Prostate gland (tissue), 2 donors: ENCODE data around the gene KCNQ1. TPM values are rescaled to one million over a fixed set of nuclear protein-coding genes. Genes with fewer than 3 reads are reported as not detected.

Experiments used
- DNase-seq: peaks from one replicate; pipeline ENCODE4 v3.0.0-alpha.2; 2019; ENCODE audit warnings: low spot score
- H3K27ac ChIP-seq, 2 donors: fragments of 200-600 bp; sonication (generic); 2 replicates each; pipeline ENCODE4 v1.5.1; 2017 to 2019
- H3K27me3 ChIP-seq: fragments of 200-600 bp; sonication (generic); replicated peaks from 2 replicates; pipeline ENCODE4 v1.5.1; 2019; ENCODE audit not compliant: insufficient read depth
- H3K36me3 ChIP-seq, 2 donors: fragments of 200-600 bp; sonication (generic); 1 replicate in 1 of 2; 2 replicates in 1 of 2; pipeline versions ENCODE4 v1.5.1 to v1.8.1; 2017 to 2019
- H3K4me1 ChIP-seq: fragments of 200-600 bp; sonication (generic); replicated peaks from 2 replicates; pipeline ENCODE4 v1.5.1; 2019
- H3K4me3 ChIP-seq, 2 donors: fragments of 200-600 bp; sonication (generic); 2 replicates each; pipeline ENCODE4 v1.5.1; 2017 to 2019
- H3K9me3 ChIP-seq: fragments of 200-600 bp; sonication (generic); 2 replicates; pipeline ENCODE4 v1.5.1; 2017
- CTCF ChIP-seq, 4 experiments: fragments of 200-600 bp in 2 of 4; fragments of 450-650 bp in 2 of 4; sonication (generic) in 2 of 4; IDR thresholded peaks; 1 replicate in 3 of 4; 2 replicates in 1 of 4; pipeline ENCODE4 v1.5.1; 2016 to 2019; ENCODE audit warnings: antibody characterized with exemption in 4 of 4, mild to moderate bottlenecking in 2 of 4, moderate library complexity in 2 of 4
- POLR2A ChIP-seq: fragments of 450-650 bp; IDR thresholded peaks from one replicate; pipeline ENCODE4 v1.6.1; 2016; ENCODE audit warnings: antibody characterized with exemption, mild to moderate bottlenecking
- POLR2AphosphoS5 ChIP-seq: sonication (generic); formaldehyde crosslinking; IDR thresholded peaks from one replicate; pipeline ENCODE4 v1.6.1; 2017; ENCODE audit warnings: antibody characterized with exemption
- WGBS: methylation state at CpG from one replicate; pipeline ENCODE4 v1.1.5; 2018; 5-methylcytosine and 5-hydroxymethylcytosine counted together
- intact Hi-C: fragments of 100-400 bp; cut with DNase I; formaldehyde crosslinking; loops from one replicate; pipeline ENCODE4 v1.14.2; 2022
- total RNA-seq, 2 donors: library from RNA; depleted of rRNA; stranded (reverse); fragments of >200 nt; gene quantifications; one replicate each; pipeline ENCODE4 v1.1.0, GENCODE V29; 2016

The KCNQ1 gene
- total RNA-seq, 2 donors from 2014 or later, result 10.0 to 33.8 TPM

- TF ChIP-seq POLR2AphosphoS5 (no peak), POLR2A (no peak), CTCF (IDR thresholded peaks at IDR 0.05) (no peak)
- DNase-seq, result no peak
- Histone ChIP-seq H3K9me3 (no peaks in the 10 kb centered on the region), H3K27me3 (no peaks in the 10 kb centered on the region), H3K4me1 (no peaks in the 10 kb centered on the region), H3K36me3 (no peaks in the 10 kb centered on the region), H3K4me3 (no peak overlapping the region), H3K27ac (no peak overlapping the region)
- intact Hi-C loops, result no loop called here
- 93% methylated on average over 12 of the region's 13 CpGs for WGBS
Measured at GRCh38 chr11:2507212-2507901, 62.5 kb downstream of the KCNQ1 start.

- no peaks in the 10 kb centered on the region for H3K27me3 ChIP-seq
- intact Hi-C loops, result no loop called here
- TF ChIP-seq POLR2AphosphoS5 (no peak), CTCF (IDR thresholded peaks at IDR 0.05) (no peak), POLR2A (no peak)
- H3K4me1 ChIP-seq, result no peaks in the 10 kb centered on the region
- no peaks in the 10 kb centered on the region for H3K36me3 ChIP-seq
- no peaks in the 10 kb centered on the region for H3K9me3 ChIP-seq
- H3K4me3 ChIP-seq, result no peak overlapping the region
- no peak overlapping the region for H3K27ac ChIP-seq
- 81% methylated on average over 12 of the region's 12 CpGs for WGBS
- DNase-seq, result no peak
Measured at GRCh38 chr11:2507945-2508749, 63.3 kb downstream of the KCNQ1 start.

- TF ChIP-seq POLR2AphosphoS5 (no peak), CTCF (IDR thresholded peaks at IDR 0.05) (no peak)
- intact Hi-C loops, result no loop called here
- Histone ChIP-seq H3K27me3 (no peaks in the 10 kb centered on the region), H3K27ac (no peak overlapping the region), H3K9me3 (no peaks in the 10 kb centered on the region), H3K4me1 (no peaks in the 10 kb centered on the region), H3K36me3 (no peaks in the 10 kb centered on the region), H3K4me3 (no peak overlapping the region)
- 54% methylated on average over 2 of the region's 2 CpGs for WGBS
- DNase-seq, result no peak
Measured at GRCh38 chr11:2508793-2509192, 64.0 kb downstream of the KCNQ1 start.

GRCh38 chr11:2509481-2510001, 64.7 kb downstream of the KCNQ1 start:
- no peaks in the 10 kb centered on the region for H3K27me3 ChIP-seq
- H3K4me1 ChIP-seq, result no peaks in the 10 kb centered on the region
- no peak overlapping the region for H3K4me3 ChIP-seq
- DNase-seq, result no peak
- no peaks in the 10 kb centered on the region for H3K36me3 ChIP-seq
- no peak for TF ChIP-seq CTCF (IDR thresholded peaks at IDR 0.05)
- no peak for TF ChIP-seq POLR2AphosphoS5
- TF ChIP-seq POLR2A, result no peak
- no peak overlapping the region for H3K27ac ChIP-seq
- no peaks in the 10 kb centered on the region for H3K9me3 ChIP-seq
- WGBS, result 53% methylated on average over 16 of the region's 16 CpGs
- intact Hi-C loops, result no loop called here
